GM21360 (cell line): ENCODE data around the gene SLC15A1.
"Not testable (repeated sequence)": the region's sequence is repeated elsewhere in the genome, so short reads cannot be mapped to it uniquely, and the experiment has no call there.

Experiments
- ATAC-seq: cut with Tn5 transposase; IDR thresholded peaks from one replicate; pipeline ENCODE4 v1.9.1; 2021; ENCODE audit warnings: mild to moderate bottlenecking, moderate library complexity; ENCODE audit not compliant: unreplicated experiment

Gene SLC15A1

GRCh38 chr13:98755116-98755515 lies 2.6 kb upstream of the SLC15A1 start:
- no peak for ATAC-seq

- not testable (repeated sequence) for ATAC-seq
Measured at GRCh38 chr13:98754468-98754867, 2.0 kb upstream of the SLC15A1 start.

- ATAC-seq = no peak
Measured at GRCh38 chr13:98751861-98752466, 508 bp downstream of the SLC15A1 start.

GRCh38 chr13:98751367-98751782 lies 1.1 kb downstream of the SLC15A1 start:
- no peak for ATAC-seq

- no peak for ATAC-seq
Measured at GRCh38 chr13:98749501-98749900, 3.0 kb downstream of the SLC15A1 start.

- ATAC-seq = no peak
Measured at GRCh38 chr13:98746968-98747367, 5.5 kb downstream of the SLC15A1 start.

- ATAC-seq = no peak
Measured at GRCh38 chr13:98743377-98743776, 9.1 kb downstream of the SLC15A1 start.

- no peak for ATAC-seq
Measured at GRCh38 chr13:98742961-98743360, 9.5 kb downstream of the SLC15A1 start.

- no peak for ATAC-seq
Measured at GRCh38 chr13:98741741-98742435, 10.6 kb downstream of the SLC15A1 start.

GRCh38 chr13:98740131-98740530 lies 12.3 kb downstream of the SLC15A1 start:
- ATAC-seq = no peak

- ATAC-seq = no peak
Measured at GRCh38 chr13:98738993-98739392, 13.5 kb downstream of the SLC15A1 start.

- no peak for ATAC-seq
Measured at GRCh38 chr13:98738213-98738612, 14.3 kb downstream of the SLC15A1 start.

GRCh38 chr13:98731925-98732324 lies 20.5 kb downstream of the SLC15A1 start:
- no peak for ATAC-seq

- ATAC-seq = no peak
Measured at GRCh38 chr13:98731038-98731437, 21.4 kb downstream of the SLC15A1 start.

- ATAC-seq = no peak
Measured at GRCh38 chr13:98730441-98730840, 22.0 kb downstream of the SLC15A1 start.

- ATAC-seq = no peak
Measured at GRCh38 chr13:98729658-98730057, 22.8 kb downstream of the SLC15A1 start.

- ATAC-seq = no peak
Measured at GRCh38 chr13:98722958-98723357, 29.5 kb downstream of the SLC15A1 start.

GRCh38 chr13:98721825-98722510 lies 30.5 kb downstream of the SLC15A1 start:
- ATAC-seq = no peak

GRCh38 chr13:98719527-98720250 lies 32.8 kb downstream of the SLC15A1 start:
- no peak for ATAC-seq

GRCh38 chr13:98717891-98718290 lies 34.6 kb downstream of the SLC15A1 start:
- no peak for ATAC-seq

- no peak for ATAC-seq
Measured at GRCh38 chr13:98717256-98717655, 35.2 kb downstream of the SLC15A1 start.
